HG03175 (cell line): ENCODE results near the gene ANP32B.
"Not testable (repeated sequence)": the region's sequence is repeated elsewhere in the genome, so short reads cannot be mapped to it uniquely, and the experiment has no call there.

Experiments used
- ATAC-seq: cut with Tn5 transposase; IDR thresholded peaks from one replicate; pipeline ENCODE4 v1.9.1; 2021; ENCODE audit warnings: mild to moderate bottlenecking, moderate library complexity; ENCODE audit not compliant: unreplicated experiment

ANP32B gene

DNA sequence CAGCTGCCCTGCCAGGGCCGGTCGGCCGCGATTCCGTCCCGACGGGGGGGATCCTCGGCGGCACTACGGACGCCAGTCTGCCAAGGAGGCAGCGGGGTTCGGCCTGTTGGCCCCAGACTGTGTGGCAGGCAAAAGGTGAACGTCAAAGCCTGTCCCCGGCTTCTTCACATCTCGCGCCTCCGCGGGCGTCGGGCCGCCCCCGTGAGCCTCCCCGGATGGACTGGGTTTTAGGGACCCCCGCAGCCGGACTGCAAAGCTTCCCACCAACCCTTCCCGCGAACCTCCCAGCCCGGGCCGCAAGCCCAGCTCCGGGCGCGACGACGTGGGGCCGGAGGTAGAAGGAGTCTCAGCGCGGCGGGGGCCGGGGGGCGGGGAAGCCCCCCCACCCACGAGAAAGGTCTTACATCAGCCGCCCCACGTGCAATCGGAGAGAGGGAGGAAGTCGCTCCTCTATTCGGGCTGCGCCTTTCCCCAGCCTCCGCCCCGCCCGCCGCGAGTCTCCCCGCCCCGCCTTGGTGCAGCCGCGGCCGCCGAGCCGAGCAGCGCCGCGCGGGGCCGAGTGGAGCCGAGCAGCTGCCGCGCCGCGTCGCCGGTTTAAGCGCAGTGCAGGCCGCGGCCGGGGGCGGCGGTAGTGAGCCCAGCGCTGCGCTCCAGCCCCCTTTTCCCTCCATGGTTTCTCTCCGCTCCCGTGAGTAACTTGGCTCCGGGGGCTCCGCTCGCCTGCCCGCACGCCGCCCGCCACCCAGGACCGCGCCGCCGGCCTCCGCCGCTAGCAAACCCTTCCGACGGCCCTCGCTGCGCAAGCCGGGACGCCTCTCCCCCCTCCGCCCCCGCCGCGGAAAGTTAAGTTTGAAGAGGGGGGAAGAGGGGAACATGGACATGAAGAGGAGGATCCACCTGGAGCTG lies at the start of gene ANP32B:
ANP32B (plus strand) TSS at position 659 of the 906 bp plus-strand sequence; CDS start at position 874, 215 bp downstream.
- ATAC-seq = peak; percentile 71

DNA sequence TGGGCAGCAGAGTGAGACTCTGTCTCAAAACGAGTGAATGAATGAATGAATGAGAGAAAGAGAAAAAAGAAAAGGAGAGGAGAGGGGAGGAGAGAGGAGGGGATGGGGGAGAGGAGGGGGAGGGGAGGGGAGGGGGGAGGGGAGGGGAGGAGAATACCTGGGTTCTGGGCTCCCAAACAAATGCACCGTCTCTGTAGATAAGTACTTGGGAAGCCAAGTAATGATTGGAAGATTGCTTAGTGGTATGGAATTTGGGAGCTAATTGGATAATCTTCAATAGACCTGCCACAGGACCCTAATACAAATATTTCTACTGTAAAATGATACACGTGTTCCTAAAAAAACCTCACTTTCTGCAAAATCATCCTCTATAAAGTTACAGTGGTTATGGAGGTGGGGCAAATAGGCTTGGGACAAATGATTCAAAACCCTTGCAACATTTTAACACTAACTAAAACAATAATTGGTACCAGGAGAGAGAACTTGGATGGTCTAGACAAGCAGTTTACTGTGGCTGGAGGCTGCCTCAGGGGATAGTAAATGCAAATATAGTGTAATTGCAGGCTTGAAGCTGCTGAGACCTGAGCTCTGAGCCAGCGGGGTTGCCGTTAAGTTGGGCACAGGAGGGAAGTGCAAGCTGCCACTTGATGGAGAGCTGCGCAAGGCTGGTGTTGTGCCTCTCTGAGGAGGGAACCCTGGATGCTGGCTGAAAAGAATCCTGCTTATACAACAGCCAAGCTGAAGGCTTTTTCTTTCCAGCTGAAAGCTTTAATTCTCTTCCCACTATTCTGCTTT lies 48.6 kb upstream of the ANP32B start:
- ATAC-seq = no peak

DNA sequence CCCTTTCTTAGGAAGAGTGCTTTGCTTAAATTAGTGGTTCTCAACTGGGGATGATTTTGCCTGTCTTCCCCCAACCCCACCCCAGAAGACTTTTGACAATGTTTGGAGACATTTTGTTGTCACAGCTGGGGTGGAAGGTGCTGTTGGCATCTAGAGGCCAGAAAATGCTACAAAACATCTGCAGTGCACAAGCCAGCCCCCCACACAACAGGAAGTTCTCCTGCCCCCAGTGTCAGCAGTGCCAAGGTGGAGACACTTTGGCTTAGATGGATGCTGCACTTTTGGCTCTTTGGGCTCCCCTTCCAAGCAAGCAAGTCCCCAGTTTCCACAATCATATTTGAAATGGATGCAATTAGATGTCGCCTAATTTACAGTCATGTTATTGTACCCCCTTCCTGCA lies 47.9 kb upstream of the ANP32B start:
- ATAC-seq = no peak

- no peak for ATAC-seq
These were observed 46.1 kb upstream of the ANP32B start for GRCh38 chr9:97936998-97937397.

DNA sequence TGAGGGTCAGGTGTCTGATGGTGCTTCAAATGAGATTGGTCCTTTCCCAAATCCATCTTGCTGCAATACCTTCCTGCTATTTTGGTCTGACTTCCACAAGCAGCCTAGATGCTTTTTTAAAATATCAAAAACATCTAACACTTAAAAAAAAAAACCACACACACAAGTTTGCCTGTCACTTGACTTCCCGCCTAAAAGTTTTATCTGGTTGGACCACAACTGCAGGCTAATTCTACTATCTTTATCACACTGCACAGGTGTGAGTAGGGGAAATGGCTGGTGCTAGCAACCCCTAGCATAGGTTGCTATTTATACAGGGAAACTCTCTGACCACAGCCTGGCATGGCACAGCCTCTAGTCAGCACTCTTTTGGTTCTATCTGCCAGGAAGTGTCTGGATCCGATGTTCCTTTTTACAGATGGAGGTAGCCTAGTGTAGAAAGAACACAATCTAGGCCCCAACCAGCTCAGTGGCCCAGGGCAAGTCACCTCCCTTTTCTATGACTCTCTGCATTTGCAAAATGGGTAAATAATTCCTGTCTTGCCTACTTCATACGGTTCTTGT lies 45.0 kb upstream of the ANP32B start, which contains the start of gene HEMGN:
HEMGN (minus strand) TSS at position 92 of the 564 bp plus-strand sequence; CDS start at position 56, 36 bp downstream.
- ATAC-seq = peak; percentile 86

- no peak for ATAC-seq
These were observed 42.9 kb upstream of the ANP32B start for GRCh38 chr9:97940233-97940632.

- ATAC-seq = no peak
These were observed 42.4 kb upstream of the ANP32B start for GRCh38 chr9:97940741-97941140.

DNA sequence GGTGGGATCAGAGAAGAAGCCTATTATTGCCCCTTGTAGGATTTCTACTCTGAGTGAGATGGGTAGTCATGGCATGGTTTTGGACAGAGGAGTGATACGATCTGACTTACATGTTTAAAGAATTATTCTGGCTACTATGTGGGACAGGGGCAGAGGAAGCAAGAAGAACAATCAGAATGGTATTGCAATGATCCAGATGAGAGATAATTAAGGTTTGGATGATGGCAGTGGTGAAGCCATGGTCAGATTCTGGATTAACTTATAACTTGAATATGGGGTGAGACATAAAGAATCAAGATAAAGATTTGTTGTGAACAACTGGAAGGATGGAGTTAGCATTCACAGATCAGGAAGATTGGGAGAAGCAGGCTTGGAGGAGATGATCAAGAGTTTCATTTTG lies 41.8 kb upstream of the ANP32B start:
- ATAC-seq = no peak

GRCh38 chr9:97943308-97943855 lies 39.8 kb upstream of the ANP32B start:
- ATAC-seq = no peak

- no peak for ATAC-seq
These were observed 38.5 kb upstream of the ANP32B start for GRCh38 chr9:97944612-97945011.

DNA sequence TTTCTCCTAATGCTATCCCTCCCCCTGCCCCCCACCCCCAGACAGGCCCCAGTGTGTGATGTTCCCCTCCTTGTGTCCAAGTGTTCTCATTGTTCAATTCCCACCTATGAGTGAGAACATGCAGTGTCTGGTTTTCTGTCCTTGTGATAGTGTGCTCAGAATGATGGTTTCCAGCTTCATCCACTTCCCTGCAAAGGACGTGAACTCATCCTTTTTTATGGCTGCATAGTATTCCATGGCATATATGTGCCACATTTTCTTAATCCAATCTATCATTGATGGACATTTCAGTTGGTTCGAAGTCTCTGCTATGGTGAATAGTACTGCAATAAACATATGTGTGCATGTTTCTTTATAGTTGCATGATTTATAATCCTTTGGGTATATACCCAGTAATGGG lies 37.7 kb upstream of the ANP32B start:
- not testable (repeated sequence) for ATAC-seq

DNA sequence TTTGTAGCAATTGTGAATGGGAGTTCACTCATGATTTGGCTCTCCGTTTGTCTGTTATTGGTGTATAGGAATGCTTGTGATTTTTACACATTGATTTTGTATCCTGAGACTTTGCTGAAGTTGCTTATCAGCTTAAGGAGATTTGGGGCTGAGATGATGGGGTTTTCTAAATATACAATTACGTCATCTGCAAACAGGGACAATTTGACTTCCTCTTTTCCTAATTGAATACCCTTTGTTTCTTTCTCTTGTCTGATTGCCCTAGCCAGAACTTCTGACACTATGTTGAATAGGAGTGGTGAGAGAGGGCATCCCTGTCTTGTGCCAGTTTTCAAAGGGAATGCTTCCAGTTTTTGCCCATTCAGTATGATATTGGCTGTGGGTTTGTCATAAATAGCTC lies 36.0 kb upstream of the ANP32B start:
- ATAC-seq = not testable (repeated sequence)

DNA sequence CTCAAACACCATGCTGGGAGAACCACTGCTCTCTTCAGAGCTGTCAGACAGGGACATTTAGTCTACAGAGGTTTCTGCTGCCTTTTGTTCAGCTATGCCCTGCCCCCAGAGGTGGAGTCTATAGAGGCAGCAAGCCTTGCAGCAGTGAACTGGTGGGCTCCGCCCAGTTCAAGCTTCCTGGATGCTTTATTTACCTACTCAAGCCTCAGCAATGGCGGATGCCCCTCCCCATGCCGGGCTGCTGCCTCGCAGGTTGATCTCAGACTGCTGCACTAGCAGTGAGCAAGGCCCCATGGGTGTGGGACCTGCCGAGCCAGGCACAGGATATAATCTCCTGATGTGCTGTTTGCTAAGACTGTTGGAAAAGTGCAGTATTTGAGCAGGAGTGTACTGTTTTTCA lies 32.3 kb upstream of the ANP32B start:
- not testable (repeated sequence) for ATAC-seq

GRCh38 chr9:97954550-97954989 lies 28.6 kb upstream of the ANP32B start:
- ATAC-seq = no peak

DNA sequence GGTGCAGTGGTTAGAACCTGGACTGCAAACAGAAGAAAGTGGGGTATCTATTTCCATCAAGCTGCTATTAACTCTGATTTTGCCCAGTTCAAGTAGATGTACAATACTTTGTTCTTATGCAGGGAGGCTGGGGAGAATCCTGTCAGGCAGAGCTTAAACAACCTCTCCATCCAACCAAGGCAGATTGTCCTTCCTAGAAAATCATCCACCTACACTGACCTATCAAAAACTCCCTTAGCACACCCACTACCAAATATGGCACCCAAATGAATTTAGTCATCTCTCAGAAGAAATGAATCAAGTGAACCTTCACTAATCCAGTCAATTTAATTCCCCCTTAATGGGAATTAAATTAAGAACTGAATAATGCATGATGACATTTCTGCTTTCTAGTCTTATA lies 26.8 kb upstream of the ANP32B start:
- ATAC-seq = no peak

GRCh38 chr9:97958812-97959511 lies 24.2 kb upstream of the ANP32B start:
- no peak for ATAC-seq

DNA sequence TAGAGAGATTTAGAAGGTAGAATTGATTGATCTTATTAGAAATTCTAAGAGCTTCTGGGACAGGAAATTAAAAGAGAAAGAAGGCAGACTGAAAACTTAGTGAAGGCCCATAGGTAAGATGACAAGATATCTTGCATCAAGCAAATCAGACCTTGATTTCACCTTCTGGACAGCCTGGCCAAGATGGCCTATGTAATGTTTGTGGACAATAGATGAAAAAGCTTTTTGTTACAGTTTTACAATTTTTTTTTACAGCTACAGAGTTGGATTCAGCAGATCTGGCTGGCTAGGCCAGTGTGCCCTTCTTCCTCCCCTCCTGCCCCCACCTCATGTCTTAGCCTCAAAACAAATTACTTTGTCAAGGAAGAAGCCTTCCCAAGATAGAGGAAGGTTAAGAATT lies 23.6 kb upstream of the ANP32B start:
- ATAC-seq = no peak

- ATAC-seq = not testable (repeated sequence)
These were observed 22.3 kb upstream of the ANP32B start for GRCh38 chr9:97960678-97961328.

GRCh38 chr9:97961361-97961760 lies 21.8 kb upstream of the ANP32B start:
- ATAC-seq = no peak

DNA sequence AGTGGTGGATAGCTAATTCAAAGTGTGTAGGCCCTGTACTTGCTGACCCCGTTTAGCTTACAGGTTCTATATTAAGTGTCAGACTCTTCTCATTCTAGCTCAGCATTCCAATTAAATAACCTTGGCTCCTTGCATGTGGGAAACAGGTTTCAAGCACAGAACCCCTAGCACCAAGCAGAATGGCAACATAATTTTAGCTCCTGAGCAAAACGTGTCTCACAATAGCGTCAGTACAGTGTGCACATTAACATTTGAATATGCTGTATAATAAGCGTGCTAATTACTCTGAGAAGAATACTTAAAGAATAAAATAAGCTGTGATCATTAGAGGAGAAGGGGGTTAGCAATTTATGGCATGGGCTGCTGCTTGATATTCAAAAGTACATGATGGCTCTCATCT lies 21.0 kb upstream of the ANP32B start:
- no peak for ATAC-seq
